Left ventricle myocardium inferior (tissue), 1 donor: ENCODE results near the gene EHMT1. TPM values are rescaled to one million over a fixed set of nuclear protein-coding genes. Genes with fewer than 3 reads are reported as not detected.

Experiments
- DNase-seq: peaks from one replicate; pipeline ENCODE4 v3.0.0-alpha.2; 2020
- H3K27ac ChIP-seq: fragments of 200-600 bp; replicated peaks from 2 replicates; pipeline ENCODE4 v1.8.0; 2021
- H3K27me3 ChIP-seq: fragments of 200-600 bp; 2 replicates; pipeline ENCODE4 v1.8.0; 2021; ENCODE audit warnings: low read depth
- H3K36me3 ChIP-seq: fragments of 200-600 bp; 2 replicates; pipeline ENCODE4 v1.8.0; 2021
- H3K4me1 ChIP-seq: fragments of 200-600 bp; 2 replicates; pipeline ENCODE4 v1.8.0; 2021
- H3K4me3 ChIP-seq: fragments of 200-600 bp; 2 replicates; pipeline ENCODE4 v1.8.0; 2021; ENCODE audit warnings: mild to moderate bottlenecking, moderate library complexity
- H3K9me3 ChIP-seq: fragments of 200-600 bp; replicated peaks from 2 replicates; pipeline ENCODE4 v1.8.0; 2021
- CTCF ChIP-seq: fragments of 200-600 bp; IDR thresholded peaks from 2 replicates; pipeline ENCODE4 v1.8.0; 2021; ENCODE audit warnings: antibody characterized with exemption, mild to moderate bottlenecking, borderline replicate concordance
- intact Hi-C: fragments of 100-400 bp; cut with micrococcal nuclease; formaldehyde crosslinking; loops from one replicate; pipeline ENCODE4 v1.11.0; 2022
- total RNA-seq: library from RNA; stranded (reverse); fragmentation: NEBNext Ultra II Directional; extraction: Animal tissue kit (Norgen Biotek cat#: 25700); gene quantifications from one replicate; pipeline ENCODE4 v1.2.1, GENCODE V29; 2021
- donor health status: DM: no; HTN: yes; CAD: no; lungs with severe emphysema.

Gene EHMT1
- total RNA-seq, 1 donor from 2014 or later, result 31.3 TPM

GRCh38 chr9:137588311-137588710 is 30.5 kb upstream of the EHMT1 start:
- DNase-seq, result no peak
- intact Hi-C loops, result no loop called here
- no peak for TF ChIP-seq CTCF
- H3K36me3 ChIP-seq, result peaks cover 39% of the 10 kb centered on the region
- no peak overlapping the region for H3K27ac ChIP-seq
- H3K4me1 ChIP-seq, result peaks cover 19% of the 10 kb centered on the region
- H3K9me3 ChIP-seq, result no peaks in the 10 kb centered on the region
- no peaks in the 10 kb centered on the region for H3K27me3 ChIP-seq
- H3K4me3 ChIP-seq, result no peak overlapping the region

DNA sequence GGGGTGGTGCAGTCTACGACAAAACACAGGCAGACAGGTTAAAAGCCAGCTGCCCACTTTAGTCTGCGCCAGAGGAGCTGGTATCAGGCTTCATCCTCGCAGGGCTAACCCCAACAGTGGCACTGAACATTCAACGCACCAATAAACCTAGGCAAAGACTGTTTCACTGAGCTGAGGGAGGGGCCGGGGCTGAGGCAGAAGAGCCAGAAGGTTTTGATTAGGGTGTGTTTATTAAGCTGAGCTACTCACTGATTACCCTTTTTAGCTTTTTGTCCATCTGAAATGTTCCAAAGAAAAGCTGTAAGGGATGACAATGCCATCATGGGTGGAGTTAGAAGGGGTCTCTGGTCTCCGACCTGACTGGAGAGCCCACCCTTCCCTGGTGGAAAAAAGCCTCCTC is 29.9 kb upstream of the EHMT1 start:
- TF ChIP-seq CTCF, result no peak
- intact Hi-C loops, result no loop called here
- H3K4me3 ChIP-seq, result peak overlapping the region; percentile 90
- peaks cover 19% of the 10 kb centered on the region for H3K4me1 ChIP-seq
- peaks cover 39% of the 10 kb centered on the region for H3K36me3 ChIP-seq
- no peaks in the 10 kb centered on the region for H3K27me3 ChIP-seq
- no peaks in the 10 kb centered on the region for H3K9me3 ChIP-seq
- no peak for DNase-seq
- no peak overlapping the region for H3K27ac ChIP-seq

DNA sequence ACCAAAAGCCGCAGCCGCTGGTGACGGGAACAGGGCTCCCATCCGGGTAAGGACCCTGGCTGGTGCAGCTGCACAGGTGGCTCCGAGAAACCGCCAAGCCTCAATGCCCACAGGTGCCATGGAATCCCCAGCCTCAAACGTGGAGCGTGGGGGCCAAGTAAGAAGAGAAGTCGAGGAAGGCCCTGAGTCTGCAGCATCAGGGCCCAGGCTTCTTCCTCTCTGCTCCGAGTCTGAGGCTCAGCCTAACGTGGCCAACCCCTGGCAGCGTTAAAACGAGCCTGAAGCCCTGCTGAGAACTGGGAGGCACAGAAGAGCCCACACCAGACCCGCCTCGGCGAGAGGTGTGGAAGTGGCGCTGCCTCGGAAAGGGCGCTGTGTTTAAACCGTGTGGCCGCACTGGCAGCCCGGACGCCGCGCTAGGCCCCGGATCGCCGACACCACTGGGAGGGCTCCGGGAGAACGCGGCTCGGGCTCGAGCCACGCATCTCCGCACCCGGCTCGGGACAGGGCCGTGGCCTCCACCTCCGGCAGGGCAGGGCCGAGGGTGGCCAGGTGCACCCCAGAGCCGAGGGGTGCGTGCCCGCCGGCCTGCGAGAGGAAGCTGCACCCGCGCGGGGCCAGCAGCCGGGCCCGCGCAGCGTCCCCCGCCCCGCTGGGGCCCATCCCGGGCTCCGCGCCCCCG is 29.2 kb upstream of the EHMT1 start:
- no peak for DNase-seq
- H3K27ac ChIP-seq, result no peak overlapping the region
- no peak for TF ChIP-seq CTCF
- no peaks in the 10 kb centered on the region for H3K9me3 ChIP-seq
- peak overlapping the region; percentile 90 for H3K4me3 ChIP-seq
- intact Hi-C loops, result no loop called here
- peaks cover 19% of the 10 kb centered on the region for H3K4me1 ChIP-seq
- peaks cover 36% of the 10 kb centered on the region for H3K36me3 ChIP-seq
- no peaks in the 10 kb centered on the region for H3K27me3 ChIP-seq

DNA sequence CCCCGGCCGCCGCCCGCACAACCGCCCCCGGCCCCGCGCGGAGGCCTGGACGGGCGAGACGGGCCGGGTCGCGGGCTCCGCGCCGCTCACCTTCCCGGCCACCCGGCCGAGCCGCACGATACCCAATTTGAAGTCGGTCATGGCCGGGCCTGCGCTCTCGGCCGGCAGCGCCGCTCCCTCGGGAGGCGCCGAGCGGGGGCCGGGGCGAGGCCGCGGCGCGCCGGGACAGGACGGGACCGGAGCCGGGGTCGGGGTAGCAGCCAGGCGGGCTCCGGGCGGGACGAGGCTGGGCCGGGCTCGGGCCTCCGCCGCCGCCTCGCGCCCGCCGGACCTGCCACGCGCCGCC is 28.7 kb upstream of the EHMT1 start:
- intact Hi-C loops, result no loop called here
- Histone ChIP-seq H3K27ac (no peak overlapping the region), H3K9me3 (no peaks in the 10 kb centered on the region), H3K36me3 (peaks cover 30% of the 10 kb centered on the region), H3K4me1 (peaks cover 19% of the 10 kb centered on the region), H3K27me3 (no peaks in the 10 kb centered on the region), H3K4me3 (peak overlapping the region; percentile 90)
- TF ChIP-seq CTCF, result no peak
- DNase-seq, result no peak

DNA sequence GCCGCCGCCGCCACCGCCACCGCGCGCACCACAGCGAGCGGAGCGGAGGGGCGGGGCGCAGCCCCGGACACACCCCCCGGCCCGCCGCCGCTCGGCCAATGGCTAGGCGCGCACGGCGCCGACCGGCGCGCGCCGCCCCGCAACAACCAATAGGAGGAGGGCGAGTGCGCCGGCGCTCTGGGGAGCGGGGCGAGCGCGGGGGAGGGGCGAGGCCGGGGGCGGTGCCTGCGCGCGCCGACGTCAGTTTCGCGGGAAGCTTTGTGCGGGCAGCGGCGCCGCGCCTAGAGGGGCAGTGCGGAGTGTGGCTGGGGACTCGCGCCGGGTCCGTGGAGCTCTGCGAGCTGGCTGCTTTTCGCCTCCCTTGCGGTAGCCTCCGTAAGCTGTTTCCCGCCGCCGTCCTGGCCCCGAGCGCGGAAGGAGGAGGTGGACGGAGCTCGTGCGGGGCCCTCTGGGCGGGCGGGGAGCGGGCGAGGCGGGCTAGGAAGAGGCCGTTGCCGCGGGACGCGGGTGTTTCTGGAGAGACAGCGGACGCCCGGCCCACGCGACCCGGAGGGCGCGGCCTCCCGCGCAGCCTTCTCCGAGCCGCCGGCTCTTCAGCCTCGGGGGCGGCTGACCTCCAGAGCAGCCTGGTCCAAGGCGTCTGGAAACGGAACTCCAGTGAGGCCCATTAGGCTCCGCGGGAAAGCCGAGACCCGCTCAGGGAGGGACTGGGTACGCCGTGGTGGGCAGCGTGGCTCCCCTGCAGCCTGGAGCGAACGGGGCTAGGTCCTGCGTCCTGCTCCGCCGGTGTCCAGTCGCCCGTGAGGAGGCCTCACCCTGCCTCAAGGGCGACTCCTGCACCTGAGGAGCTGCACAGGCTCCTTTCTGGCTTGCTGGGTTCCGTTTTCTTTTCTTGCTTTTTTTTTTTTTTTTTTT is 28.1 kb upstream of the EHMT1 start, which contains the start of gene ZMYND19:
Gene ZMYND19, minus strand, starts transcription at position 44 of the 915 bp plus-strand sequence. CDS start 249 bp downstream, outside the sequence.
- H3K36me3 ChIP-seq, result peaks cover 24% of the 10 kb centered on the region
- H3K9me3 ChIP-seq, result no peaks in the 10 kb centered on the region
- H3K27me3 ChIP-seq, result no peaks in the 10 kb centered on the region
- peaks cover 19% of the 10 kb centered on the region for H3K4me1 ChIP-seq
- TF ChIP-seq CTCF, result peak; percentile 13
- H3K27ac ChIP-seq, result peak within 1 kb of the TSS; percentile 53
- DNase-seq, result peak; percentile 90
- intact Hi-C loops, result no loop called here
- H3K4me3 ChIP-seq, result peak within 1 kb of the TSS; percentile 90
